NT2/D1 (cell line): Measurements from ENCODE around the gene SNX14.

Experiments used
- YY1 ChIP-seq: IDR thresholded peaks from 2 replicates; pipeline ENCODE4 v1.6.1; 2011; ENCODE audit not compliant: insufficient read length, insufficient read depth
- ZNF274 ChIP-seq: IDR thresholded peaks from 2 replicates; pipeline ENCODE4 v1.6.1; 2011; ENCODE audit warnings: mild to moderate bottlenecking, low read depth, low read length

DNA sequence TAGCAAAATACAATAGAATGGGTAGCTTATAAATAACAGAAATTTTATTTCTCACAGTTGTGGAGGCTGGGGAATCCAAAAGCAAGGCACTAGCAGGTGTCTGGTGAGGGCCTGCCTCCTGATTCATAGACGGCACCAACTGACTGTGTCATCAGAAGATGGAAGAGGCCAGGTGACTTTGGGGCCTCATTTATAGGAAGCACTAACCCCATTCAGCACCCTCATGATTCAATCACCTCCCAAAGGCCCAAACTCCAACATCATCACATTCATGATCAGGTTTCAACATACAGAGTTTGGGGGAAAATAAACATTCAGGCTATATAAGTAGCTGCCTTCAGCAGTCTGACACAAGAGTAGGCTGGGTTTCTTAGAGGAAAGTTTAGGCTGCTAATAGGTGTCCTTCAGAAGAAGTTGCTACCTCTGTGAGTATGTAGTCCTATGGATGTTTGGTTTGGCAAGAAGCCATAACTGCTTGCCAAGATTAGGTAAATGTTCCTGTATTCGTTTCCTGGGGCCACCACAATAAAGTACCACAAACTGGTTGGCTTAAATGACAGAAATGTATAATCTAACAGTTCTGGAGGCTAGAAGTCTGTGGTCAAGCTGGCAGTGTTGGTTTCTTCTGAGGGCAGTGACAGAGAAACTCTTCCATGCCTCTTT, 94.9 kb downstream of the SNX14 start:
- TF ChIP-seq YY1 (no peak), ZNF274 (no peak)
